HCT116 (cell line): ENCODE data around the gene BFSP1.

Experiments
- CEBPB ChIP-seq: IDR thresholded peaks from 2 replicates; pipeline ENCODE4 v1.6.1; 2012; ENCODE audit warnings: low read depth
- CTCF ChIP-seq, 3 experiments: fragments of 200-600 bp in 1 of 3; sonication (generic) in 1 of 3; IDR thresholded peaks in 2 of 3; conservative IDR thresholded peaks in 1 of 3; 2 replicates each; pipeline ENCODE4 v1.5.1; 2012 to 2017; ENCODE audit warnings: low read depth in 2 of 3, low read length in 2 of 3, antibody characterized with exemption in 1 of 3, borderline replicate concordance in 1 of 3, control low read depth in 1 of 3, mild to moderate bottlenecking in 1 of 3, mixed read lengths in 1 of 3, mixed run types in 1 of 3, moderate library complexity in 1 of 3; ENCODE audit not compliant: insufficient read depth in 1 of 3
- ELF1 ChIP-seq: IDR thresholded peaks from 2 replicates; pipeline ENCODE4 v1.6.1; 2012; ENCODE audit warnings: low read depth, borderline replicate concordance
- EZH2 ChIP-seq: fragments of 200-600 bp; sonication (generic); IDR thresholded peaks from 2 replicates; pipeline ENCODE4 v1.6.1; 2017; ENCODE audit warnings: antibody characterized with exemption, mixed run types
- EZH2phosphoT487 ChIP-seq: fragments of 200-600 bp; IDR thresholded peaks from 2 replicates; pipeline ENCODE4 v1.6.1; 2018; ENCODE audit warnings: antibody characterized with exemption, borderline replicate concordance
- FOSL1 ChIP-seq: IDR thresholded peaks from 2 replicates; pipeline ENCODE4 v1.6.1; 2012; ENCODE audit warnings: low read depth
- POLR2A ChIP-seq: IDR thresholded peaks from 2 replicates; pipeline ENCODE4 v1.7.0; 2011; ENCODE audit warnings: borderline replicate concordance; ENCODE audit not compliant: insufficient read depth, insufficient read length; ENCODE audit errors: extremely low read depth
- POLR2AphosphoS5 ChIP-seq: IDR thresholded peaks from 2 replicates; pipeline ENCODE4 v1.6.1; 2011; ENCODE audit warnings: mild to moderate bottlenecking, low read depth, low read length, moderate library complexity
- RAD21 ChIP-seq: IDR thresholded peaks from 2 replicates; pipeline ENCODE4 v1.6.1; 2012; ENCODE audit warnings: low read depth, mild to moderate bottlenecking
- SIN3A ChIP-seq: IDR thresholded peaks from 2 replicates; pipeline ENCODE4 v1.6.1; 2012; ENCODE audit warnings: low read depth
- SRF ChIP-seq: IDR thresholded peaks from 2 replicates; pipeline ENCODE4 v1.6.1; 2012; ENCODE audit warnings: low read depth
- TCF7L2 ChIP-seq: IDR thresholded peaks from 2 replicates; pipeline ENCODE4 v1.7.0; 2011; ENCODE audit warnings: borderline replicate concordance, inconsistent platforms; ENCODE audit not compliant: insufficient read depth, insufficient read length; ENCODE audit errors: extremely low read depth
- ZBTB33 ChIP-seq: IDR thresholded peaks from 2 replicates; pipeline ENCODE4 v1.6.1; 2011; ENCODE audit warnings: mild to moderate bottlenecking, low read length, moderate library complexity; ENCODE audit not compliant: insufficient replicate concordance; ENCODE audit errors: extremely low read depth
- TF ChIP-seq, protein P1 (sequence below): IDR thresholded peaks from 2 replicates; pipeline ENCODE4 v1.6.1; 2012; ENCODE audit warnings: low read depth

- TF ChIP-seq CTCF (IDR thresholded peaks at IDR 0.05 in 2 of 3, conservative IDR thresholded peaks at IDR 0.05 in 1 of 3; ENCODE audit: borderline replicate concordance in 1 of 3, insufficient read depth in 1 of 3, low read depth in 2 of 3, low read length in 2 of 3) (no peak), EZH2phosphoT487 (no peak), RAD21 (no peak), EZH2 (no peak), POLR2A (no peak), ZBTB33 (no peak), POLR2AphosphoS5 (no peak), SIN3A (no peak), ELF1 (no peak), TCF7L2 (no peak), FOSL1 (no peak), SRF (no peak), CEBPB (no peak)
- TF ChIP-seq, protein P1, sequence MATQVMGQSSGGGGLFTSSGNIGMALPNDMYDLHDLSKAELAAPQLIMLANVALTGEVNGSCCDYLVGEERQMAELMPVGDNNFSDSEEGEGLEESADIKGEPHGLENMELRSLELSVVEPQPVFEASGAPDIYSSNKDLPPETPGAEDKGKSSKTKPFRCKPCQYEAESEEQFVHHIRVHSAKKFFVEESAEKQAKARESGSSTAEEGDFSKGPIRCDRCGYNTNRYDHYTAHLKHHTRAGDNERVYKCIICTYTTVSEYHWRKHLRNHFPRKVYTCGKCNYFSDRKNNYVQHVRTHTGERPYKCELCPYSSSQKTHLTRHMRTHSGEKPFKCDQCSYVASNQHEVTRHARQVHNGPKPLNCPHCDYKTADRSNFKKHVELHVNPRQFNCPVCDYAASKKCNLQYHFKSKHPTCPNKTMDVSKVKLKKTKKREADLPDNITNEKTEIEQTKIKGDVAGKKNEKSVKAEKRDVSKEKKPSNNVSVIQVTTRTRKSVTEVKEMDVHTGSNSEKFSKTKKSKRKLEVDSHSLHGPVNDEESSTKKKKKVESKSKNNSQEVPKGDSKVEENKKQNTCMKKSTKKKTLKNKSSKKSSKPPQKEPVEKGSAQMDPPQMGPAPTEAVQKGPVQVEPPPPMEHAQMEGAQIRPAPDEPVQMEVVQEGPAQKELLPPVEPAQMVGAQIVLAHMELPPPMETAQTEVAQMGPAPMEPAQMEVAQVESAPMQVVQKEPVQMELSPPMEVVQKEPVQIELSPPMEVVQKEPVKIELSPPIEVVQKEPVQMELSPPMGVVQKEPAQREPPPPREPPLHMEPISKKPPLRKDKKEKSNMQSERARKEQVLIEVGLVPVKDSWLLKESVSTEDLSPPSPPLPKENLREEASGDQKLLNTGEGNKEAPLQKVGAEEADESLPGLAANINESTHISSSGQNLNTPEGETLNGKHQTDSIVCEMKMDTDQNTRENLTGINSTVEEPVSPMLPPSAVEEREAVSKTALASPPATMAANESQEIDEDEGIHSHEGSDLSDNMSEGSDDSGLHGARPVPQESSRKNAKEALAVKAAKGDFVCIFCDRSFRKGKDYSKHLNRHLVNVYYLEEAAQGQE: no peak
These were observed 85.0 kb downstream of the BFSP1 start for GRCh38 chr20:17446171-17446570.
